Mesenchymal stem cell (in vitro differentiated cells and primary cell): ENCODE results near the gene PTPRN.

Experiments
- DNase-seq: peaks from one replicate; pipeline ENCODE4 v3.0.0-alpha.2; 2013
- H2AFZ ChIP-seq: one replicate; pipeline ENCODE4 v1.6.1; 2013; ENCODE audit warnings: low read depth, mild to moderate bottlenecking, control low read depth, inconsistent platforms, low read length, moderate library complexity
- H2AK5ac ChIP-seq: 2 replicates; pipeline ENCODE4 v1.6.1; 2013; ENCODE audit warnings: low read length, moderate library complexity, mild to moderate bottlenecking, inconsistent platforms; ENCODE audit not compliant: severe bottlenecking
- H2BK120ac ChIP-seq: one replicate; pipeline ENCODE4 v1.6.1; 2013; ENCODE audit warnings: low read depth, mild to moderate bottlenecking, inconsistent platforms, low read length, moderate library complexity
- H2BK12ac ChIP-seq, 2 experiments: one replicate each; pipeline ENCODE4 v1.6.1; 2013; ENCODE audit warnings: inconsistent platforms in 2 of 2, low read length in 2 of 2, mild to moderate bottlenecking in 2 of 2, moderate library complexity in 2 of 2, control low read depth in 1 of 2
- H2BK15ac ChIP-seq: one replicate; pipeline ENCODE4 v1.6.1; 2013; ENCODE audit warnings: mild to moderate bottlenecking, low read depth, inconsistent platforms; ENCODE audit not compliant: poor library complexity, severe bottlenecking
- H2BK5ac ChIP-seq: 2 replicates; pipeline ENCODE4 v1.6.1; 2013; ENCODE audit warnings: low read depth, mild to moderate bottlenecking, low read length, control low read depth, inconsistent platforms; ENCODE audit not compliant: poor library complexity, severe bottlenecking
- H3K14ac ChIP-seq, 2 experiments: one replicate each; pipeline ENCODE4 v1.6.1; 2013; ENCODE audit warnings: inconsistent platforms in 2 of 2, low read length in 2 of 2, control low read depth in 1 of 2, mild to moderate bottlenecking in 1 of 2, moderate library complexity in 1 of 2
- H3K18ac ChIP-seq, 2 experiments: one replicate each; pipeline ENCODE4 v1.6.1; 2013; ENCODE audit warnings: inconsistent platforms in 2 of 2, low read length in 2 of 2, control low read depth in 1 of 2, low read depth in 1 of 2, mild to moderate bottlenecking in 1 of 2
- H3K23ac ChIP-seq, 2 experiments: one replicate each; pipeline ENCODE4 v1.6.1; 2013; ENCODE audit warnings: inconsistent platforms in 2 of 2, low read length in 2 of 2, mild to moderate bottlenecking in 2 of 2, moderate library complexity in 2 of 2, control low read depth in 1 of 2
- H3K27ac ChIP-seq: 2 replicates; pipeline ENCODE4 v1.5.1; 2013; ENCODE audit warnings: mild to moderate bottlenecking, moderate library complexity, low read length, control low read depth, inconsistent platforms; ENCODE audit not compliant: poor library complexity, severe bottlenecking
- H3K27me3 ChIP-seq, 2 experiments: 2 replicates each; pipeline versions ENCODE4 v1.6.1 to v1.7.0; 2013; ENCODE audit warnings: low read length in 2 of 2, mild to moderate bottlenecking in 2 of 2, moderate library complexity in 2 of 2, control low read depth in 1 of 2, inconsistent platforms in 1 of 2; ENCODE audit not compliant: control insufficient read depth in 1 of 2, insufficient read depth in 1 of 2
- H3K36me3 ChIP-seq, 2 experiments: 2 replicates each; pipeline versions ENCODE4 v1.6.1 to v1.7.0; 2013; ENCODE audit warnings: low read length in 2 of 2, control low read depth in 1 of 2, inconsistent platforms in 1 of 2, low read depth in 1 of 2, mild to moderate bottlenecking in 1 of 2; ENCODE audit not compliant: insufficient read depth in 2 of 2, control insufficient read depth in 1 of 2
- H3K4ac ChIP-seq, 2 experiments: one replicate each; pipeline ENCODE4 v1.6.1; 2013; ENCODE audit warnings: inconsistent platforms in 2 of 2, low read length in 2 of 2, mild to moderate bottlenecking in 2 of 2, moderate library complexity in 2 of 2, control low read depth in 1 of 2, low read depth in 1 of 2
- H3K4me1 ChIP-seq: 2 replicates; pipeline ENCODE4 v1.6.1; 2013; ENCODE audit warnings: low read depth, low read length, control low read depth; ENCODE audit not compliant: control insufficient read depth, insufficient read depth
- H3K4me2 ChIP-seq: 2 replicates; pipeline ENCODE4 v1.6.1; 2013; ENCODE audit warnings: low read length, mild to moderate bottlenecking, inconsistent platforms; ENCODE audit not compliant: poor library complexity, severe bottlenecking
- H3K4me3 ChIP-seq, 2 experiments: 2 replicates each; pipeline versions ENCODE4 v1.5.1 to v1.7.0; 2013; ENCODE audit warnings: low read length in 2 of 2, mild to moderate bottlenecking in 2 of 2, control low read depth in 1 of 2, low read depth in 1 of 2; ENCODE audit not compliant: insufficient read depth in 1 of 2
- H3K79me1 ChIP-seq: replicated peaks from 2 replicates; pipeline ENCODE4 v1.6.1; 2013; ENCODE audit warnings: mild to moderate bottlenecking, control low read depth, low read length, inconsistent platforms; ENCODE audit not compliant: poor library complexity, severe bottlenecking
- H3K9ac ChIP-seq: 2 replicates; pipeline ENCODE4 v1.7.0; 2013; ENCODE audit warnings: mild to moderate bottlenecking, low read length, moderate library complexity
- H3K9me3 ChIP-seq: 2 replicates; pipeline ENCODE4 v1.7.0; 2013; ENCODE audit warnings: mild to moderate bottlenecking, low read length; ENCODE audit not compliant: control insufficient read depth
- H4K8ac ChIP-seq: one replicate; pipeline ENCODE4 v1.6.1; 2013; ENCODE audit warnings: inconsistent platforms, mild to moderate bottlenecking, low read length, moderate library complexity
- H4K91ac ChIP-seq: one replicate; pipeline ENCODE4 v1.6.1; 2013; ENCODE audit warnings: mild to moderate bottlenecking, low read length, inconsistent platforms
- WGBS: methylation state at CpG from one replicate; pipeline ENCODE4 v1.1.7; 2013; ENCODE audit warnings: mixed read lengths; 5-methylcytosine and 5-hydroxymethylcytosine counted together

The PTPRN gene

DNA sequence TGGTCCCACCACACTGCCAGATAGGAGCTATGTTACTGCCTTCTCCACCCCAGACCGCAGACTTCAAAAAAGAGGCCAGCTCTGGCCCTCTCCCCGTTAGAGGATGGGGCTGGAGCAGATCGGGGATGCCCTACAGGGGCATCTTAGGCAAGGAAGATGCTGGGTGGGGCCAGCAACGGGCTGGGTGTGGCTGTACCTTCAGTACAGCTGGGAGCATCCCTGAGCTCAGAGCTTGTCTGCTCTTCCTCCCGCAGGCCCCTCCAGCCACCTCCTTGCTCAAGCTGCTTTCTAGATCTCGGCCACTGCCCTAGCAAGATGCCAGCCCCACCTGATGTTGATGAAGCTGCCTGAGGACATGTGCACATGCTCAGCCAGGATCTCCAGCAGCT is 9.8 kb downstream of the PTPRN start:
- H4K91ac ChIP-seq, result no peak overlapping the region
- H3K27me3 ChIP-seq, result peaks cover 51 to 53% of the 10 kb centered on the region in 2 experiments
- no peak overlapping the region for H2BK15ac ChIP-seq
- H4K8ac ChIP-seq, result no peak overlapping the region
- no peak overlapping the region for H3K4me3 ChIP-seq
- H3K14ac ChIP-seq, result no peak overlapping the region
- H2BK12ac ChIP-seq, result no peak overlapping the region
- H3K79me1 ChIP-seq, result no peaks in the 10 kb centered on the region
- WGBS, result 84% methylated on average over 6 of the region's 6 CpGs
- DNase-seq, result no peak
- no peak overlapping the region for H2BK5ac ChIP-seq
- H2AK5ac ChIP-seq, result no peak overlapping the region
- peaks cover 8% of the 10 kb centered on the region for H3K4me1 ChIP-seq
- no peak overlapping the region for H3K23ac ChIP-seq
- H3K9ac ChIP-seq, result no peak overlapping the region
- H3K4ac ChIP-seq, result no peak overlapping the region
- H3K36me3 ChIP-seq, result no peaks in the 10 kb centered on the region
- no peak overlapping the region for H3K18ac ChIP-seq
- no peak overlapping the region for H3K27ac ChIP-seq
- no peak overlapping the region for H2BK120ac ChIP-seq
- no peak overlapping the region for H3K4me2 ChIP-seq
- no peaks in the 10 kb centered on the region for H3K9me3 ChIP-seq
- H2AFZ ChIP-seq, result no peak overlapping the region

DNA sequence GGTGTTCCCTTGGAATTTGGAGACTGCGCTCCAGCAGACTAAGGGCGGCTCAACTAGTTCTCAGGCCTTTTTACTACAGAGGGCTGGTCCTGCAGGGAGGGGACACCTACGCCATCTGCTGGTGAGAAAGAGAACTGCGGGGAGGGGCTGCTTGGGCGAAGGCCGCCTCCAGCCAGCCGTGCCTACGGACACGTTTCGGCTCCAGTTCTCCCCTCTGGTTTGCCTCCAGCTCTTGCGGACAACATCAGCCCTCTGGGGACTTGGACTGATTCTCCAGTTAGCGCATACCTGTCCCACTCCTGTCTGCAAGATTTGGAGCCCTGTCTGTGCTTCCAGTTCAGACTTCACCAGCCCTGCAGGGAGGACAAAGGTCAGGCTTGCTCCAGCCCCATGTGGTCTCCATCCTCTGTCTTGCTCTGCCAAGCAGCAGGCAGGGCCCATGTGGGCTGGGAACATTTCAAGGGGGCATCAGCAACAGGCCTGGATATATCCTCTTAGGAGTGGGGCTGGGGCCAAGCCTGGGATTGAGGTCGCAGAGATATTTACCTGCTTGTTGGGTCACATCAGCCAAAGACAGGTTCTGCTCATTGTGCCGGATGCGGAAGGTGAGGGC is 10.3 kb downstream of the PTPRN start:
- Histone ChIP-seq H4K91ac (no peak overlapping the region), H2BK5ac (no peak overlapping the region), H3K79me1 (no peaks in the 10 kb centered on the region), H3K9ac (peak overlapping the region; percentile 33), H2BK120ac (no peak overlapping the region), H2AFZ (no peak overlapping the region), H3K27ac (no peak overlapping the region), H2BK12ac (no peak overlapping the region), H3K14ac (no peak overlapping the region), H3K36me3 (no peaks in the 10 kb centered on the region), H2BK15ac (no peak overlapping the region), H3K4me3 (no peak overlapping the region), H3K4me2 (no peak overlapping the region), H3K4ac (no peak overlapping the region), H3K23ac (no peak overlapping the region), H3K18ac (no peak overlapping the region), H4K8ac (no peak overlapping the region), H3K9me3 (no peaks in the 10 kb centered on the region), H3K4me1 (peaks cover 9% of the 10 kb centered on the region), H3K27me3 (peaks cover 48 to 51% of the 10 kb centered on the region in 2 experiments), H2AK5ac (no peak overlapping the region)
- DNase-seq, result peak; percentile 68
- WGBS, result 33% methylated on average over 15 of the region's 15 CpGs

DNA sequence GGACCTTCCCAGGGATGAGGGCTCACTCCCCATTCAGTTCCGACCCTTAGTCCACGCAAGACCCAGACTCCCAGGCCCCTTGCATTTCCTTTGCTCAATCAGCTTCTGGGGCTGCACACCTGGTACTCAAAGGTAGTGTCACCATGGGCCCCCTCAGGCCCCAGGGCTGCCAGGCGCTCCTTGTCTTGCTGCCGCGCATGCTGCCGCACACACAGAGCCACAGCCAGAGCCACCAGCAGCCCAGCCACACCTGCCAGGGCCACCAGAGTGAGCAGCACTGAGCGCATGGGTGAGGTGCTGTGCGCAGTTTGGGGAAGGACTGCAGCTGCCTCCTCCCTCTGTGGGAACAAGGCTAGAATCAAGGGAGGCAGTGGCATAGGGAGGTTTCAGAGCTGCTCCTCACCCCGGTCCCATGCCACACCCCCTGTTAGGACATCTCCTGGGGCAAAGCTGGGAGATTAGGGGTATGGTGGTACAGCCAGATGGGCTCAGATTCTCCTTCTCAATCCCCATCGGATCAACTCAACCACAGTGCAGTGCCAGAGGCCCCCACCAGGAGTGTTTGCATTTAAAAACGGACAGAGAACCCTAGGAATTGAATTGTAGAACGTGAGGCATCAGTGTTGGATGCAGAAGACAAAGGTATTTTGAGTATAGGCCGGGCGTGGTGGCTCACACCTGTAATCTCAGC is 11.3 kb downstream of the PTPRN start:
- Histone ChIP-seq H3K23ac (no peak overlapping the region), H2BK12ac (no peak overlapping the region), H3K9me3 (no peaks in the 10 kb centered on the region), H3K4me2 (no peak overlapping the region), H3K27me3 (peaks cover 39 to 41% of the 10 kb centered on the region in 2 experiments), H3K79me1 (no peaks in the 10 kb centered on the region), H2BK15ac (peak overlapping the region; percentile 61), H3K14ac (no peak overlapping the region), H2AK5ac (no peak overlapping the region), H2AFZ (no peak overlapping the region), H3K9ac (no peak overlapping the region), H3K18ac (no peak overlapping the region), H2BK5ac (no peak overlapping the region), H2BK120ac (no peak overlapping the region), H3K36me3 (no peaks in the 10 kb centered on the region), H3K27ac (no peak overlapping the region), H4K8ac (no peak overlapping the region), H3K4ac (no peak overlapping the region), H4K91ac (no peak overlapping the region), H3K4me1 (peaks cover 9% of the 10 kb centered on the region), H3K4me3 (no peak overlapping the region)
- WGBS, result 78% methylated on average over 13 of the region's 14 CpGs
- DNase-seq, result peak; percentile 43

DNA sequence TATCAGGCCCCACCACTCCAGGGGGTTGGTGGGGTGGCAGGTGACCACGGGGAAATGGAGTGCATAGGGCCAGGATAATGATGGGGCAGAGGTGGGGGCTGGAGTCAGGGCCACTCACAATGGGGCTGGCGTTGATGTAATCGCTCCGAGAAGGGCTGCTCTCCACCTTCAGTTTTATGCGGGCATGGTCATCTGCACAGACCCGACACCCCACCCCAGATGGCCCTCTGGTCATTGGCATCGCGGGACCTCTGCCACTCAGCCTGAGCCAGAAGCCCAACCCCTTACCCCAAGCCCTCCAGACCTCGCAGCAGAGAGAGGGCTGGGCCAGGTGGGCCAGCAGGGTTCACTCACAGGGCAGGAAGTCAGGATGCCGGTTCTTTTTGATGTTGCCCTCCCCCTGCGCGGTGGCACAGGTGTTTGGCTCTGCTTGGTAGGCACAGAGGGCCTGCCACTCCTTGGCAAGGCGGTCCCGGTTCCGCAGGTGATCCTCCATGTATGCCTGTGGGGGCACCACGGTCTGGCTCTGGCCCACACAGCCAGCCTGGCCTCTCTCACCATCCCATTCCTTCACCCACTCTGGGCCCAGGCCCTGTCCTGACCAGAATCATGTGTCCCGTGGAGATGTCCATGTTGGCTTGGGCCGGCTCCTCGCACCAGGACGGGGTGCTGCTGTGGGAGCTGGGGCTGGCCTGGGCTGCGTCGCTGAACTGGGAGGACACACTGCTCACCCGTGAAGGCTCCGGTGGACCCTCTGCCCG is 12.4 kb downstream of the PTPRN start:
- no peak overlapping the region for H4K8ac ChIP-seq

More for the DNA sequence above, 12.4 kb downstream of the PTPRN start:
- H3K9me3 ChIP-seq, result no peaks in the 10 kb centered on the region
- no peak for DNase-seq
- H4K91ac ChIP-seq, result peak overlapping the region; percentile 18
- peak overlapping the region in 1 of 2 experiments; percentile 10 for H3K14ac ChIP-seq
- H2AK5ac ChIP-seq, result no peak overlapping the region
- no peak overlapping the region for H2BK5ac ChIP-seq
- peak overlapping the region in 1 of 2 experiments; percentile 2 for H3K4ac ChIP-seq
- no peaks in the 10 kb centered on the region for H3K79me1 ChIP-seq
- peaks cover 9% of the 10 kb centered on the region for H3K4me1 ChIP-seq
- H2BK120ac ChIP-seq, result no peak overlapping the region
- H3K27me3 ChIP-seq, result peaks cover 29 to 30% of the 10 kb centered on the region in 2 experiments
- H3K4me3 ChIP-seq, result no peak overlapping the region
- no peak overlapping the region for H3K4me2 ChIP-seq
- H3K36me3 ChIP-seq, result no peaks in the 10 kb centered on the region
- H3K9ac ChIP-seq, result no peak overlapping the region
- no peak overlapping the region for H3K23ac ChIP-seq
- H2AFZ ChIP-seq, result no peak overlapping the region
- no peak overlapping the region for H2BK15ac ChIP-seq
- no peak overlapping the region for H3K18ac ChIP-seq
- WGBS, result 91% methylated on average over 25 of the region's 25 CpGs
- H3K27ac ChIP-seq, result no peak overlapping the region
- no peak overlapping the region for H2BK12ac ChIP-seq
